Measurements from ENCODE around the gene GRM4.

Gene GRM4

GRCh38 chr6:33974471-33974870 is 171.4 kb downstream of the GRM4 start:
- no peak for DNase-seq

- no peak for DNase-seq
Measured at GRCh38 chr6:33974030-33974429, 171.9 kb downstream of the GRM4 start.

GRCh38 chr6:33971580-33971979 is 174.3 kb downstream of the GRM4 start:
- no peak for DNase-seq
